ENCODE results near the gene GMIP.

GMIP gene

GRCh38 chr19:19606021-19606420, 37.4 kb downstream of the GMIP start:
- DNase-seq (ENCODE audit: low spot score): peak; percentile 66

- DNase-seq (ENCODE audit: low spot score): no peak
Measured at GRCh38 chr19:19602713-19603324, 40.6 kb downstream of the GMIP start.

- DNase-seq (ENCODE audit: low spot score): no peak
Measured at GRCh38 chr19:19602136-19602712, 41.2 kb downstream of the GMIP start.

- no peak for DNase-seq (ENCODE audit: low spot score)
Measured at GRCh38 chr19:19600793-19601330, 42.6 kb downstream of the GMIP start.

- peak; percentile 77 for DNase-seq (ENCODE audit: low spot score)
Measured at GRCh38 chr19:19598728-19599451, 44.6 kb downstream of the GMIP start.

- peak; percentile 93 for DNase-seq (ENCODE audit: low spot score)
Measured at GRCh38 chr19:19597809-19598306, 45.6 kb downstream of the GMIP start.

- no peak for DNase-seq (ENCODE audit: low spot score)
Measured at GRCh38 chr19:19595171-19595701, 48.2 kb downstream of the GMIP start.

GRCh38 chr19:19594381-19594780, 49.1 kb downstream of the GMIP start:
- no peak for DNase-seq (ENCODE audit: low spot score)

- DNase-seq (ENCODE audit: low spot score): no peak
Measured at GRCh38 chr19:19592690-19593089, 50.8 kb downstream of the GMIP start.

GRCh38 chr19:19591133-19591825, 52.2 kb downstream of the GMIP start:
- DNase-seq (ENCODE audit: low spot score): peak; percentile 90

GRCh38 chr19:19588546-19588945, 54.9 kb downstream of the GMIP start:
- DNase-seq (ENCODE audit: low spot score): no peak

GRCh38 chr19:19587771-19588170, 55.7 kb downstream of the GMIP start:
- DNase-seq (ENCODE audit: low spot score): no peak

GRCh38 chr19:19584356-19584755, 59.1 kb downstream of the GMIP start:
- DNase-seq (ENCODE audit: low spot score): no peak

- no peak for DNase-seq (ENCODE audit: low spot score)
Measured at GRCh38 chr19:19582471-19582870, 61.0 kb downstream of the GMIP start.

GRCh38 chr19:19581391-19581790, 62.1 kb downstream of the GMIP start:
- no peak for DNase-seq (ENCODE audit: low spot score)

- DNase-seq (ENCODE audit: low spot score): no peak
Measured at GRCh38 chr19:19580418-19580817, 63.0 kb downstream of the GMIP start.

- DNase-seq (ENCODE audit: low spot score): no peak
Measured at GRCh38 chr19:19579533-19580361, 63.7 kb downstream of the GMIP start.
